Stimulated activated CD4-positive, alpha-beta T cell treated with anti-CD3 and anti-CD28 coated beads, TNF-alpha, amount 100 ng/mL, for 1 hour (primary cell): Measurements from ENCODE around the gene GRP.

ENCODE experiments used
- DNase-seq, 3 donors: peaks; one replicate each; pipeline ENCODE4 v3.0.0-alpha.2; 2020; ENCODE audit warnings: low read depth in 3 of 3, low spot score in 1 of 3

Gene GRP

GRCh38 chr18:59219672-59220163 lies at the start of gene GRP:
Gene GRP, plus strand, starts transcription at chr18:59220158. Its CDS starts 108 bp downstream, at chr18:59220266.
- DNase-seq = no peak

GRCh38 chr18:59172664-59173249 lies 47.2 kb upstream of the GRP start:
- no peak for DNase-seq

DNA sequence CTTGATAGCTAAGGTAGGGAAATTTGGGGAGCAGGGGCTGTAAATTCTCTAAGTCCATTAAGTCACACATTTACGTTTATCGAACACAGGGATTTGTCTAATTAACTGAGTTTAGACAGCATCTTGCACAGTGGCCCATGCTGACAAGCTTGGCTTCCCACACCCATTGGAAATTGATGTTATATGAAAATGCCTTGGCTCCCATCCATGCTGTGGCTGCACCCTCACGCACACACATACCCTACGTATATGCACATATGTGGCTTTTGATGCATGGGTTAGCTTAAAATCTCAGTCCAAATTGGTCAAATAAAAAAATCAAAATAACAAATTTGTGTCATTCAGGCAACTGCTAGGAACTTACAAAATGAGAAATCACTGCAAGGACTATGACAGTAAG lies 42.5 kb upstream of the GRP start:
- no peak for DNase-seq

DNA sequence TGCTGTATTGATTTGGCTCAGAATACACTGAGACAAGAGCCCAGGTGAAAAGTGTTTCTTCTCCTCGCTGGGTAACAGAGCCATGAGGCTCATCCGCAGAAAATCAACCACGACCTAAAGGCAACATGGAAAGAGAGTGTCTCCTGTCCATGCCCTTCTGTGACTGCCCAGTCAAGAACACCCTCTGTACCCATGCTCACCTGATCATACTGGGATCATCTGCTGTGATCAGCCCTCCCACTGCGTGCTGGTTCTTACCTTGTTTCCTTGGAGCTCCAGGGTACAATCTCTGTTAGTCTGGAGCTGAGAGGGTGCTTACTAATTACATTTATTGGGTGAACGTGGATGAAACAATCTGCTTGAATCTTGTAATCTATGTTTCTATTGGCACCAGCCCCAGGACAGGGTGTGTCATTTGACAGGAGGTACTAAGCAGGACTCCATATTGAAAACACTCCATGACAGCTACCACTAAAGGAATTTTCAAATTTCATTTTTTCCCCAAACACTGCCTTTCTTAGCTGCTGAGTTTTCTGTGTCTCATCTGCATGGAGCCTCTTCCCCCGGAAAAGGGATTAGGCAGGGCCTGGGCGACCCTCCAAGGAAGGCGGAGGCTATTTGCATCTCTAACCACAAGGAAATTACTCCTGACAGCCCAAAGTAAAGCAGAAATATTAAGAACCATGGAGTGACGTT lies 39.7 kb upstream of the GRP start:
- no peak for DNase-seq

DNA sequence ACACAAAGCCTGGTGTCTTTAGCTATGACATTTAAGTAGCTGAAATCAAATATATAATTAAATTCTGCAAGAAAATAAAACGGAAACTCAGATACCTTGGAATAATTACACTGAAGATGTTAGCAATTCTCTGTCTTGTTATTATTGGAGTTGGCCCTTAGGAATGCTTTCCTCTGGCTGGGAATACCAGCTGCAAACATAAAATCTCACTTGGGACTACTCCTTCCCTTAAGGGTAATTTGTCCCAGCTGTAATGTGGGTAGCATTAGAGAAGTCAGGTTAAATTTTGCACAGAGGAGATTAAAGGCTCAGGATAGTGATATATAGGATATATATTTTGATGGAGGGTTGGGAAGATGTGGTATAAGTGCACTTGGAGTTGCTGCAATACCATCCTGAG lies 37.3 kb upstream of the GRP start:
- no peak for DNase-seq

DNA sequence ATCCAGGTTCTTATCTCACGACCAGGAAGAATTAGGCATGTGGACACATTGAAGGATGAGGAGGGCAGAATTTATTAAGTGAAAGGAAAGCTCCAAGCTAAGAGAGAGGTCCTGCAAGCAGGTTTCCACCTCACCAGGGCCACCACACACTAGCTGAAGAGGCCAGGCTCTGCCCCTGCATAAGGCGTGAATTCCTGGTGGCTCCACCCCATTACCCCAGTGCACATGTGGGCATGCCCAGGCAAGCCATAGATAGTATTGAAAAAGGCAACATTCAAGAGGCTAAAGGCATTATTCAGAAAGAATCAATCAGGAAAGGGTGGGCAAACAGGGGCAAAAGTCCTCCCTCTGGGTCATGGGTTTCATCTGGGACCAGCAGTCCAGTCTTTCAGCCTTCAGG lies 30.9 kb upstream of the GRP start:
- no peak for DNase-seq

DNA sequence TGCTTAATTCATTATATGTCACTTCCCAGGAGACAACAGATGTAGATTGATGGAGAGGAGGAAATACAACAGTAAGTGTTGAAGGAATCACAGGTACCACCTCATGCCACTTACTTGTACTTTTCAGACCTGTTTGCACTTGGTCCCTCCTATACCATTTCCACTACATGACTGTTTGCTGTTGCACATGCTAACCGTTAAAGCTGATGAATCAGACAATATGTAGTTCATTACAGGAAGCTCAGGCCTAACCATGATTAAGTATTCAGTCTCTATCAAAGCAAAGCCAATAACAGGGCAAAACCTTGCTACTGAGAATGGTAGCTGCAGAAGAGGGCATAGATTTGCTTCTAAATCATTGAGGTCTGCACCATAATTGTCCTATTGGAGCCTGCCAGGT lies 30.2 kb upstream of the GRP start:
- no peak for DNase-seq

DNA sequence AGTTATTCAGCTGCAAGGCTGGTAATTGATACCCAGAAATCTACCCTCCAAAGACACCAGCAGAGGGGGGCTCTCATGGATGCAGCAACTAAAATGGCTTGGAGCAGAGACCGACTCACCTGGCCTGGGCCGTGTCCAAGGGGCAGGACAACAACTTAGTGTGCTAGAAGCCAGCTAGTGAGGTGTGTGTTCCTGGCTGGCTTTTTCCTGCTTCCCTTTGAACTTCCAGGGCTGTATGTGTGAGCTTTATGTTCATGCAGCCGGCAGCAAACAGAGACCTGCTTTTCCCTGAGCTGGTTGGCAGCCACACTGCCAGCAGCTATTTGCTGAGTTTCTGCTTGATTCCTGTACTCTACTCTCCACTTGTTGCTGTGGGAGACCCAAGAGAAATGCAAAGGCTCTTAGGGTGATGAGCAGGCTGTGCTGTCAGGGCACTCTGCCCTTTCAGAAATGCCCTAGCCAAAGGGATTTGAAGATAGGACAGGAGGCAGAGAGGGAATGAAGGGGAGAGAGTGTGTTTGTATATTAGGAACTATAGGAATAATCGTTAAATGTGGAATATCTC lies 23.7 kb upstream of the GRP start:
- DNase-seq = no peak

DNA sequence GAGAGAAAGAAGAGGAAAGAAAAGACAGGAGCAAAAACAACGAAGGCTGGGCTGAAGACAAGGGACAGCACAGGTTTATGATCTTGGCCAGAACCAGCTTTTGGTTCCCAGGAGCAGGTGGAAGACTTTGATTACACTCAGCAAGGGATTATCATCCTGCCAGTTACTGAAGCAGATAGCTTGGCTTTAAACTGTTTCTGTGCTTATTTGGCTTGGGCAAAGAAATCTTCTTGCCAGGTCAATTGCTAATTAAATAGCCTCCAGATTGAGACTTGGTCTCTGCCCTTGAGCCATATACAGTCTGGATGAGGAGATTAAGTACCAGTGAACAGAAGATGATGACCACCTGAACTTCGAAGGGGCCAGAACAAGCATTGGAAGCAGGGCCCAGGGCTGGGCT lies 22.3 kb upstream of the GRP start:
- DNase-seq = no peak

- DNase-seq = no peak
Measured at GRCh38 chr18:59198215-59198614, 21.7 kb upstream of the GRP start.

- no peak for DNase-seq
Measured at GRCh38 chr18:59200787-59201186, 19.2 kb upstream of the GRP start.

DNA sequence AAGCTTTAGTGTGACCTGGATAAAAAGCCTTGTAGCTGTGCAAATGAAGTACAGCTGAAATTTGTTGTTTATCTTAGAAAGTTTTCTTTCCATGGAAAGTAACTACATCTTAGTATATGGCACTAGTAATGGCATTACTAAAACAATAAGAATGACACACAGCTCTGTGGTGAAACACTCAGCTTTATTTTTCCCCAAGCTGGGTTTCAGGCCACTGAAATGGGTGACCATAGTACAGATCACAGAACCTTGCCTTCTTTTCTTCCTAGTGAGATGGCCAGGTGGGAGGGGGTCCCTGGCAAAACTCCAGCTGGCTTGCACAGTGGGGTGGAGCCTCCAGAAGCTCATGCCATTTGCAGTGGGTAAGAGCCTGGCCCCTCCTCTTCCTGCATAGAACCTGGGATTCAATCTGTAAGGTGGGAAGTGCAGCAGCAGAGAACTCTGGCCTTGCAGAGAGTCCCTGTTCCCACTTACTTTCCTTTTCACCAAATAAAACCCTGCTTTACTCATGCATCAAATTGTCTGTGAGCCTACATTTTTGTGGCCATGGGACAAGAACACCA lies 17.6 kb upstream of the GRP start:
- no peak for DNase-seq

DNA sequence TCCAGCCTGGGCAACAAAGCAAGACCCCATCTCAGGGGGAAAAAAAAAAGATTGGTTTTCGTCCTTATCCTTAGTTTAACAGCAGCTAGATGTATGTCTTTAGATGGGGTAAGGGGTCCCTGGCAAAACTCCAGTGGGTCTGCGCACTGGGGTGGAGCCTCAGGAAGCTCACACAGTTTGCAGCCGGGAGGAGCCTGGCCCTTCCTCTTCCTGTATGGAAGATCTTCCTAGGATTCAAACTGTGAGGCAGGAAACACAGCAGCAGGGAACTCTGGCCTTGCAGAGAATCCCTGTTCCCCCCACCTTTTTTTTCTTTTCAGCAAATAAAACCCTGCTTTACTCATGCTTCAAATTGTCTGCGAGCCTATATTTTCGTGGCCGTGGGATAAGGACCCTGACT lies 12.5 kb upstream of the GRP start:
- no peak for DNase-seq

- no peak for DNase-seq
Measured at GRCh38 chr18:59208602-59209125, 11.3 kb upstream of the GRP start.

- no peak for DNase-seq
Measured at GRCh38 chr18:59210299-59210698, 9.7 kb upstream of the GRP start.

- no peak for DNase-seq
Measured at GRCh38 chr18:59211629-59212028, 8.3 kb upstream of the GRP start.

DNA sequence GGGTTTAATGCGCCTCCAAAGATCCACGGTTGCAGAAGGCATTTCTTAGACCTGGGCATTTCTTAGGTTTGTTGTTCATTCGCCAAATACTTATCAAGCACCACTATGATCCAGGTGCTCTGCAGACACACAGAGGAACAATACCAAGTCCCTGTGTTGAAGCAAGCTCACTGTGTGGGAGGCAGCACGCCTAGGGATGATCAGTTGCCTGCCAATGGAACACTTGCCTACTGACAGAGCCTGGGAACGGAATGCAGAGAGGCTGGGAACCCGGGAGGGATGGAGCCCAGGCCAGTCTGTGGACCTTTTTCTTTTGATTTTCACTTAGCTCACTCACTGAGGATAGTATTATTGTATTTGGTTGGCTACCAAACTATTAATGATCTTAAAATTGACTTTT lies 1.9 kb upstream of the GRP start:
- no peak for DNase-seq

- no peak for DNase-seq
Measured at GRCh38 chr18:59220164-59220783, 316 bp downstream of the GRP start.

GRCh38 chr18:59220784-59221765 lies 1.1 kb downstream of the GRP start:
- DNase-seq = no peak

- DNase-seq = no peak
Measured at GRCh38 chr18:59222341-59222740, 2.4 kb downstream of the GRP start.
